Measurements from ENCODE around the gene DTNBP1.

Gene DTNBP1

GRCh38 chr6:15614277-15614676, 48.6 kb downstream of the DTNBP1 start:
- TF ChIP-seq CTCF (IDR thresholded peaks at IDR 0.05): no peak

DNA sequence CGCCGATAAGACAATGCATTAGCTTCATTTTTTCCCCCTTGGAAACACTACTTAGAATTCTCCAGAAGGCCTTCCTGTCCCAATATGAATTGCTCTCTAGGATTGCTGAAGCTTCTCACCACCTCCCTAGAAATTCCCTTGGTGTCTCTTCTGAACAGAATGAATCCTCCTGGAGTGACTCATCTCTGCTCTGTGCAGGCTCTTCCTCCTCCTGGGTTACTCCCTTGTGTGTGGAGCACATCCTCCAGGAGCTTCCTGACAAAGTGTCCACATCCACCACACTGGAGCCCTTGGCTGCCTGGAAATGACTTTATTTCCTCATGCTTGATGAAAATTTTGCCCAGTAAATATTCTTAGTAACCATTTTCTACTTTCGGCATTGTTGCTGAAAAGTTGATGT, 54.4 kb downstream of the DTNBP1 start:
- no peak for DNase-seq
- TF ChIP-seq CTCF (IDR thresholded peaks at IDR 0.05): no peak
- no peak overlapping the region for H3K27ac Mint-ChIP-seq
- peaks cover 46% of the 10 kb centered on the region for H3K36me3 Mint-ChIP-seq (ENCODE audit: low read depth)
- peaks cover 19% of the 10 kb centered on the region for H3K4me1 Mint-ChIP-seq
- H3K9me3 Mint-ChIP-seq: peaks cover 26% of the 10 kb centered on the region
- no peaks in the 10 kb centered on the region for H3K27me3 Mint-ChIP-seq (ENCODE audit: low read depth, poor library complexity)
- H3K4me3 Mint-ChIP-seq: no peak overlapping the region

More at GRCh38 chr6:15614277-15614676, 48.6 kb downstream of the DTNBP1 start:
- Mint-ChIP-seq H3K4me3 (no peak overlapping the region), H3K4me1 (peaks cover 21% of the 10 kb centered on the region), H3K9me3 (peaks cover 50% of the 10 kb centered on the region), H3K36me3 (ENCODE audit: low read depth) (peaks cover 69% of the 10 kb centered on the region), H3K27ac (peak overlapping the region; percentile 2), H3K27me3 (ENCODE audit: low read depth, poor library complexity) (peaks cover 5% of the 10 kb centered on the region)
- DNase-seq: no peak

GRCh38 chr6:15607603-15608002, 55.2 kb downstream of the DTNBP1 start:
- Mint-ChIP-seq H3K27ac (no peak overlapping the region), H3K9me3 (peaks cover 22% of the 10 kb centered on the region), H3K4me1 (peaks cover 19% of the 10 kb centered on the region), H3K4me3 (no peak overlapping the region), H3K36me3 (ENCODE audit: low read depth) (peaks cover 41% of the 10 kb centered on the region), H3K27me3 (ENCODE audit: low read depth, poor library complexity) (no peaks in the 10 kb centered on the region)
- no peak for DNase-seq
- no peak for TF ChIP-seq CTCF (IDR thresholded peaks at IDR 0.05)

- H3K27me3 Mint-ChIP-seq (ENCODE audit: low read depth, poor library complexity): no peaks in the 10 kb centered on the region
- H3K9me3 Mint-ChIP-seq: peaks cover 13% of the 10 kb centered on the region
- H3K36me3 Mint-ChIP-seq (ENCODE audit: low read depth): peaks cover 30% of the 10 kb centered on the region
- no peak overlapping the region for H3K27ac Mint-ChIP-seq
- no peak overlapping the region for H3K4me3 Mint-ChIP-seq
- DNase-seq: no peak
- no peak for TF ChIP-seq CTCF (IDR thresholded peaks at IDR 0.05)
- H3K4me1 Mint-ChIP-seq: peaks cover 19% of the 10 kb centered on the region
Observed at GRCh38 chr6:15606347-15606746, 56.5 kb downstream of the DTNBP1 start.

DNA sequence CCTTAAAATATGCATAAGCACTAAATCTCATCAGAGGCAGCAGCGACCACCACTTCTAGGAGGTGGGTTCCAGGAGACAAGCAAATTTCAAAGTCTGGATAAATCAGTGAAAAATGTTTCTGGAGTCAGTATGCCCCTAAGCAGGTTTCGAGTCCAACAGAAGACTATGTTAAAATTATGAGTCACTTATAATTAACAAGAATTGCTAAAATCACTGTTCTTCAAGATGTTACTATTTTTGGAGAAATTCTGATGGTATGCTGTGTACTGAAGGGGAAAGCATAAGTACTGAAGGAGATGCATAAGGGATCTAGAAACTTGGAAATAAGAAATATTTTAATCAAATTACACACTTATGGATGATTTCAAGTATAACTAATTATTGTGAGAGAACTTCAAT, 58.0 kb downstream of the DTNBP1 start:
- H3K27ac Mint-ChIP-seq: no peak overlapping the region
- no peak overlapping the region for H3K4me3 Mint-ChIP-seq
- peaks cover 24% of the 10 kb centered on the region for H3K4me1 Mint-ChIP-seq
- H3K9me3 Mint-ChIP-seq: no peaks in the 10 kb centered on the region
- no peaks in the 10 kb centered on the region for H3K27me3 Mint-ChIP-seq (ENCODE audit: low read depth, poor library complexity)
- no peak for DNase-seq
- no peak for TF ChIP-seq CTCF (IDR thresholded peaks at IDR 0.05)
- peaks cover 22% of the 10 kb centered on the region for H3K36me3 Mint-ChIP-seq (ENCODE audit: low read depth)

DNA sequence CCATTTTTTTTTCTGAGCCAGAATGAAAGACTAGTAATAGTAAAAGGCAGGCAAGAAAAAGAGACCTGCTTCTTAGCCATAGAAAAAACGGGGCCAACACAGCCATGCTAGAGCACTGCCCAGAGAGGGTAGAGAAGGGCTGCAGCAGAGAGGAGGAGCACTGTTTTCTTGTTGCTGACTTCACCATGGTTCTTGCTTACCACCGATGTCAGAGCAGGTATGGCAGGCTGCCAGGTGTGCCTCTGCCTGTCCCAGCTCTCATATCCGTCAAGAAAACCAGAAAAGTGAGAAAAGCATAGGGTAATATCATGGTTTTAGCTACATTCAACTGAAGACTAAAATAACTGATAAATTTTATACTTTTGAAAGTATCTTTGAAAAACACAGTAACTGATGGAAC, 60.7 kb downstream of the DTNBP1 start:
- H3K9me3 Mint-ChIP-seq: no peaks in the 10 kb centered on the region
- peaks cover 7% of the 10 kb centered on the region for H3K36me3 Mint-ChIP-seq (ENCODE audit: low read depth)
- H3K4me3 Mint-ChIP-seq: no peak overlapping the region
- no peak for TF ChIP-seq CTCF (IDR thresholded peaks at IDR 0.05)
- H3K27ac Mint-ChIP-seq: no peak overlapping the region
- H3K4me1 Mint-ChIP-seq: peaks cover 17% of the 10 kb centered on the region
- H3K27me3 Mint-ChIP-seq (ENCODE audit: low read depth, poor library complexity): peaks cover 3% of the 10 kb centered on the region
- DNase-seq: no peak

Measured in nephron progenitor cell (in vitro differentiated cells).